HCT116 (cell line): ENCODE data around the gene SBF2. TPM values are rescaled to one million over a fixed set of nuclear protein-coding genes. Genes with fewer than 3 reads are reported as not detected.

Experiments used
- ATAC-seq: fragments of 200-7000 bp; cut with Tn5 transposase; 2 replicates; pipeline ENCODE4 v1.9.1; 2020; ENCODE audit warnings: mild to moderate bottlenecking, moderate library complexity
- BruUV-seq: library from RNA; stranded (reverse); fragments of 400-500 nt; replicated peaks from 2 replicates; lab custom pipeline; 2021; lab: Mats Ljungman, UMichigan
- CTCF ChIA-PET: fragments of 300-600 bp; sonication (Branson Sonifier 250); formaldehyde crosslinking; loops from one replicate; lab custom pipeline; 2021; ENCODE audit warnings: antibody characterized with exemption; lab: Charles Lee
- POLR2A ChIA-PET: fragments of 300-600, 350-600 bp; sonication (Branson Sonifier 250); formaldehyde crosslinking; loops from one replicate; lab custom pipeline; 2021; ENCODE audit warnings: antibody characterized with exemption; lab: Charles Lee
- RAD21 ChIA-PET, 2 experiments: fragments of 300-600 bp; sonication (Branson Sonifier 250); formaldehyde crosslinking; loops; one replicate each; lab custom pipeline; 2023; ENCODE audit warnings: low total read pairs in 2 of 2; ENCODE audit not compliant: uncharacterized antibody in 2 of 2, unreplicated experiment in 2 of 2, low non-redundant PET in 1 of 2; lab: Charles Lee
- DNase-seq: peaks from one replicate; pipeline ENCODE4 v3.0.0-alpha.2; 2010; ENCODE audit warnings: low read depth, low spot score
- H2AFZ ChIP-seq: fragments of 200-600 bp; shearing (Covaris generic), sonication (generic); 2 replicates; pipeline ENCODE4 v1.6.1; 2017; ENCODE audit warnings: low read depth, mixed run types, mixed read lengths, antibody characterized with exemption, low read length; ENCODE audit not compliant: poor library complexity, severe bottlenecking
- H3K27ac ChIP-seq: 2 replicates; pipeline ENCODE4 v1.5.1; 2012; ENCODE audit warnings: low read depth, low read length
- H3K27me3 ChIP-seq: fragments of 200-600 bp; sonication (generic); 2 replicates; pipeline ENCODE4 v1.6.1; 2016; ENCODE audit warnings: mixed run types, low read length, mixed read lengths; ENCODE audit not compliant: insufficient read depth
- H3K36me3 ChIP-seq, 2 experiments: fragments of 200-500 bp in 1 of 2; fragments of 200-600 bp in 1 of 2; sonication (Bioruptor generic) in 1 of 2; sonication (generic) in 1 of 2; 2 replicates each; pipeline versions ENCODE4 v1.5.1 to v1.6.1; 2014 to 2016; ENCODE audit warnings: low read length in 2 of 2, inconsistent platforms in 1 of 2, mixed read lengths in 1 of 2, mixed run types in 1 of 2; ENCODE audit not compliant: insufficient read depth in 2 of 2, control insufficient read depth in 1 of 2
- H3K4me1 ChIP-seq, 2 experiments: fragments of 200-600 bp in 1 of 2; sonication (generic) in 1 of 2; 2 replicates each; pipeline versions ENCODE4 v1.5.1 to v1.6.1; 2012 to 2017; ENCODE audit warnings: low read length in 2 of 2, inconsistent platforms in 1 of 2, mild to moderate bottlenecking in 1 of 2, mixed read lengths in 1 of 2, mixed run types in 1 of 2, moderate library complexity in 1 of 2; ENCODE audit not compliant: insufficient read depth in 2 of 2, control insufficient read depth in 1 of 2
- H3K4me2 ChIP-seq: fragments of 200-600 bp; sonication (generic); 2 replicates; pipeline ENCODE4 v1.6.1; 2017; ENCODE audit warnings: mixed run types, low read length, mixed read lengths
- H3K4me3 ChIP-seq, 2 experiments: fragments of 200-600 bp in 1 of 2; sonication (generic) in 1 of 2; replicated peaks in 1 of 2; 2 replicates each; pipeline ENCODE4 v1.5.1; 2011 to 2016; ENCODE audit warnings: low read length in 2 of 2, control low read depth in 1 of 2, low read depth in 1 of 2, mild to moderate bottlenecking in 1 of 2, mixed read lengths in 1 of 2, mixed run types in 1 of 2
- H3K79me2 ChIP-seq: fragments of 200-600 bp; sonication (generic); 2 replicates; pipeline ENCODE4 v1.6.1; 2017; ENCODE audit warnings: mild to moderate bottlenecking, mixed run types, low read length, moderate library complexity, mixed read lengths; ENCODE audit not compliant: insufficient read depth
- H3K9ac ChIP-seq: fragments of 200-600 bp; sonication (generic); 2 replicates; pipeline ENCODE4 v1.6.1; 2016; ENCODE audit warnings: low read length, mixed read lengths
- H3K9me2 ChIP-seq: fragments of 200-600 bp; sonication (generic), shearing (Covaris generic); 2 replicates; pipeline ENCODE4 v1.6.1; 2017; ENCODE audit warnings: mixed run types, mild to moderate bottlenecking, moderate library complexity; ENCODE audit not compliant: insufficient read depth
- H3K9me3 ChIP-seq, 2 experiments: fragments of 200-500 bp in 1 of 2; fragments of 200-600 bp in 1 of 2; sonication (Bioruptor generic) in 1 of 2; sonication (generic) in 1 of 2; 2 replicates each; pipeline ENCODE4 v1.6.1; 2014 to 2017; ENCODE audit warnings: low read length in 2 of 2, mixed read lengths in 2 of 2, inconsistent platforms in 1 of 2, low read depth in 1 of 2, mild to moderate bottlenecking in 1 of 2, mixed run types in 1 of 2, moderate library complexity in 1 of 2; ENCODE audit not compliant: control insufficient read depth in 1 of 2, insufficient read depth in 1 of 2
- H4K20me1 ChIP-seq: fragments of 200-600 bp; sonication (generic), shearing (Covaris generic); 2 replicates; pipeline ENCODE4 v1.6.1; 2017; ENCODE audit warnings: mixed run types, mild to moderate bottlenecking, moderate library complexity; ENCODE audit not compliant: insufficient read depth
- ATF3 ChIP-seq: IDR thresholded peaks from 2 replicates; pipeline ENCODE4 v1.6.1; 2012
- CBX3 ChIP-seq: IDR thresholded peaks from 2 replicates; pipeline ENCODE4 v1.6.1; 2012; ENCODE audit warnings: low read depth
- CTCF ChIP-seq, 3 experiments: fragments of 200-600 bp in 1 of 3; sonication (generic) in 1 of 3; IDR thresholded peaks in 2 of 3; conservative IDR thresholded peaks in 1 of 3; 2 replicates each; pipeline ENCODE4 v1.5.1; 2012 to 2017; ENCODE audit warnings: low read depth in 2 of 3, low read length in 2 of 3, antibody characterized with exemption in 1 of 3, borderline replicate concordance in 1 of 3, control low read depth in 1 of 3, mild to moderate bottlenecking in 1 of 3, mixed read lengths in 1 of 3, mixed run types in 1 of 3, moderate library complexity in 1 of 3; ENCODE audit not compliant: insufficient read depth in 1 of 3
- EZH2phosphoT487 ChIP-seq: fragments of 200-600 bp; IDR thresholded peaks from 2 replicates; pipeline ENCODE4 v1.6.1; 2018; ENCODE audit warnings: antibody characterized with exemption, borderline replicate concordance
- FOSL1 ChIP-seq: IDR thresholded peaks from 2 replicates; pipeline ENCODE4 v1.6.1; 2012; ENCODE audit warnings: low read depth
- POLR2AphosphoS5 ChIP-seq: IDR thresholded peaks from 2 replicates; pipeline ENCODE4 v1.6.1; 2011; ENCODE audit warnings: mild to moderate bottlenecking, low read depth, low read length, moderate library complexity
- REST ChIP-seq: IDR thresholded peaks from 2 replicates; pipeline ENCODE4 v1.6.1; 2012; ENCODE audit warnings: low read depth
- SIN3A ChIP-seq: IDR thresholded peaks from 2 replicates; pipeline ENCODE4 v1.6.1; 2012; ENCODE audit warnings: low read depth
- TCF7L2 ChIP-seq: IDR thresholded peaks from 2 replicates; pipeline ENCODE4 v1.7.0; 2011; ENCODE audit warnings: borderline replicate concordance, inconsistent platforms; ENCODE audit not compliant: insufficient read depth, insufficient read length; ENCODE audit errors: extremely low read depth
- YY1 ChIP-seq: IDR thresholded peaks from 2 replicates; pipeline ENCODE4 v1.6.1; 2011; ENCODE audit warnings: low read length, low read depth, moderate library complexity, mild to moderate bottlenecking; ENCODE audit not compliant: insufficient replicate concordance; ENCODE audit errors: extremely low read depth
- ZBTB33 ChIP-seq: IDR thresholded peaks from 2 replicates; pipeline ENCODE4 v1.6.1; 2011; ENCODE audit warnings: mild to moderate bottlenecking, low read length, moderate library complexity; ENCODE audit not compliant: insufficient replicate concordance; ENCODE audit errors: extremely low read depth
- ZNF274 ChIP-seq: fragments of 200-500 bp; sonication (Bioruptor generic); IDR thresholded peaks from 2 replicates; pipeline ENCODE4 v1.6.1; 2014; ENCODE audit warnings: mild to moderate bottlenecking, low read depth, low read length, inconsistent platforms
- intact Hi-C: fragments of 100-400 bp; cut with micrococcal nuclease; formaldehyde crosslinking; loops from 2 replicates; pipeline ENCODE4 v1.10.0; 2022
- total RNA-seq: library from RNA; stranded (reverse); gene quantifications from one replicate; pipeline ENCODE4 v1.2.1, GENCODE V29; 2021; ENCODE audit not compliant: unreplicated experiment

SBF2 gene
- total RNA-seq, 1 experiment from 2014 or later, result 35.0 TPM

GRCh38 chr11:9878936-9879335, 415.1 kb downstream of the SBF2 start:
- ATAC-seq (no peak), DNase-seq (no peak)
- no peaks in the 10 kb centered on the region for H3K4me1 ChIP-seq
- no peak overlapping the region for H3K4me2 ChIP-seq
- no peaks in the 10 kb centered on the region for H3K79me2 ChIP-seq
- no peaks in the 10 kb centered on the region for H3K36me3 ChIP-seq
- CTCF ChIA-PET, result interaction anchor here (1.0 kb wide), 1 partner anchor 17 kb away, joined by 4 read pairs; no protein-coding TSS in a partner anchor
- BruUV-seq, result no TSS peak
- no peak overlapping the region for H2AFZ ChIP-seq
- POLR2A ChIA-PET, result interaction anchor here (0.6 kb wide), 1 partner anchor 421 kb away, joined by 3 read pairs; no protein-coding TSS in a partner anchor
- no peaks in the 10 kb centered on the region for H4K20me1 ChIP-seq
- H3K27me3 ChIP-seq, result no peaks in the 10 kb centered on the region
- no peak overlapping the region for H3K9ac ChIP-seq
- no peaks in the 10 kb centered on the region for H3K9me3 ChIP-seq
- TF ChIP-seq ZBTB33 (no peak), CBX3 (no peak), ATF3 (no peak), POLR2AphosphoS5 (no peak), TCF7L2 (no peak), REST (no peak), SIN3A (no peak), CTCF (IDR thresholded peaks at IDR 0.05 in 2 of 3, conservative IDR thresholded peaks at IDR 0.05 in 1 of 3; ENCODE audit: borderline replicate concordance in 1 of 3, insufficient read depth in 1 of 3, low read depth in 2 of 3, low read length in 2 of 3) (no peak), YY1 (no peak), FOSL1 (no peak), EZH2phosphoT487 (no peak), ZNF274 (no peak)
- H3K4me3 ChIP-seq, result no peak overlapping the region
- intact Hi-C loops, result no loop called here
- H3K27ac ChIP-seq, result no peak overlapping the region
- RAD21 ChIA-PET, result no interaction called here
- H3K9me2 ChIP-seq, result no peaks in the 10 kb centered on the region
